HEK293T (cell line): ENCODE measurements around the gene NFS1.

Experiments used
- ARNT ChIP-seq: fragments of 450-650 bp; IDR thresholded peaks from 2 replicates; pipeline ENCODE4 v1.6.1; 2017; ENCODE audit warnings: mild to moderate bottlenecking
- BHLHE40 ChIP-seq: fragments of 450-650 bp; IDR thresholded peaks from 2 replicates; pipeline ENCODE4 v1.6.1; 2016; ENCODE audit warnings: mild to moderate bottlenecking, moderate library complexity, borderline replicate concordance
- CTBP1 ChIP-seq: fragments of 450-650 bp; IDR thresholded peaks from 2 replicates; pipeline ENCODE4 v1.6.1; 2016; ENCODE audit warnings: borderline replicate concordance
- FOXA1 ChIP-seq: fragments of 450-650 bp; IDR thresholded peaks from 2 replicates; pipeline ENCODE4 v1.6.1; 2016; ENCODE audit warnings: mild to moderate bottlenecking
- FOXK2 ChIP-seq: fragments of 450-650 bp; IDR thresholded peaks from 2 replicates; pipeline ENCODE4 v1.6.1; 2016; ENCODE audit warnings: mild to moderate bottlenecking
- FOXM1 ChIP-seq: fragments of 450-650 bp; IDR thresholded peaks from 2 replicates; pipeline ENCODE4 v1.6.1; 2017; ENCODE audit warnings: mild to moderate bottlenecking, borderline replicate concordance
- HDGF ChIP-seq: fragments of 450-650 bp; IDR thresholded peaks from 2 replicates; pipeline ENCODE4 v1.6.1; 2017; ENCODE audit warnings: antibody characterized with exemption, borderline replicate concordance
- L3MBTL2 ChIP-seq: fragments of 450-650 bp; conservative IDR thresholded peaks from 2 replicates; pipeline ENCODE4 v1.6.1; 2016; ENCODE audit warnings: mild to moderate bottlenecking
- LEF1 ChIP-seq: fragments of 450-650 bp; IDR thresholded peaks from 2 replicates; pipeline ENCODE4 v1.6.1; 2017; ENCODE audit warnings: mild to moderate bottlenecking, borderline replicate concordance
- SP1 ChIP-seq: fragments of 450-650 bp; IDR thresholded peaks from 2 replicates; pipeline ENCODE4 v1.6.1; 2017
- SUZ12 ChIP-seq: fragments of 450-650 bp; IDR thresholded peaks from 2 replicates; pipeline ENCODE4 v1.6.1; 2016; ENCODE audit warnings: mild to moderate bottlenecking

- TF ChIP-seq SP1 (no peak), FOXA1 (no peak), BHLHE40 (no peak), HDGF (no peak), CTBP1 (no peak), ARNT (no peak), L3MBTL2 (no peak), LEF1 (no peak), FOXK2 (no peak), FOXM1 (no peak), SUZ12 (no peak)
These were observed 50.3 kb downstream of the NFS1 start for GRCh38 chr20:35648836-35649235.
